ENCODE data around the gene COBL. TPM values are rescaled to one million over a fixed set of nuclear protein-coding genes. Genes with fewer than 3 reads are reported as not detected.
"Not testable (repeated sequence)": the region's sequence is repeated elsewhere in the genome, so short reads cannot be mapped to it uniquely, and the experiment has no call there.

COBL gene
- total RNA-seq, 1 donor from 2014 or later: 91.2 TPM

DNA sequence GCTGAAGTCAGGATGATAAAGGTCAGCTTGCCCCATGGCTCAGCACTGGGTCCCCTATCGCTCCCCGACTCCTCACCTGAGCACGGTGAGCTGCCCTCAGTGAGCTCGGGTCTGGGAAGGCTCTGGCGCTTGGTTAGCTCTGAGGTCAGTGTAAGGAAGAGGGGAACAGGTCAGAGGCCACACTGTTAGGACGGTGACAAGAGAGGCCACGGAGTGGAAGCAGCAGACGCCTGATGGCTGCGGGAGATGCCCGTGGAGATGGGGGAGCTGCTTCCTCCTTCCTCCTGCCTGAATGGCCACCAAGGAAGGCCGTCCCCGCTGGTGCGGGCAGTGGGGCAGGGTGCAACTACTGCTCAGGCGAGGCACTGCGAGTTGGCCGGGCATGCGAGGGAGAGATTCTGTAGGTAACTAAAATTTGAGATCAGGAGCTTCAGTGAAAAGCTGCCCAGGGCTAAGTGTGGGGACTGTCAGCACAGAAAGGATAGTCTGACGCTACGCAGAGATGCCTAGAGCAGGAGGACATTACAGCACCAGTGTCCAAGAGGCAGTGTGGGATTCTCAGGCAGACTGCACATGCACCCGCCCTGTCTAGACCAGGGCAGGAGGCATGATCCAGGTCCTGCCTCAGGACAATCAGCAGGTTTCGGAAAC lies 302.6 kb downstream of the COBL start:
- ATAC-seq (no peak), DNase-seq (no peak)
- intact Hi-C loops (cut with micrococcal nuclease): no loop called here

DNA sequence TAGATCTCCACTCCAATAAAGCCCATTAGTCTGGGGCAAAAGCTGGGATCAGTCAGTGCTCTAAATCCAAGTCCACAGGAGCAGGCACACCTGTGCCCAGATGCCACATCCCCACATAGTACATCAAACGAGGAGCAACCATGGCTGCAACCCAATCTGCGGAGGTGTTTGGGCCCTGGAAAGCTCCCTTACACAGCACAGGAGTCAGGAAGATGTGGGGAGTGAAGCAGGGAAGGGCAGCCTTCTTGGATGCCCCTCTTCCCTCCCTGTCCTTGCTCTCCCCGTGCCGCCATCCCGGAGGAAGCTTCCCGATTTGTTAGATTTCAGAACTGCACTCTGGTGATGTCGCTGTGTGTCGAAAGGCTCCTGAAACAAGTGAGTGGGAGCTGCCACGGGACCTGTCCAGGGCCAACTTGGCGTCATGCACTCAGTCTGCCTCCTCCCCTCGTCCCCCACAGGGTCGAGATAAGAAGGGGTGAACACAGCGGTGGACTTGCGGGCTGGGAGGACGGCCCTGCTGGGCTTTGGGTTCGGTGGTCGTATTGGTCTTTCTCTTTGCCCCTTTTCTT lies 303.3 kb downstream of the COBL start:
- ATAC-seq: peak; percentile 49
- intact Hi-C loops (cut with micrococcal nuclease): no loop called here
- DNase-seq: no peak

DNA sequence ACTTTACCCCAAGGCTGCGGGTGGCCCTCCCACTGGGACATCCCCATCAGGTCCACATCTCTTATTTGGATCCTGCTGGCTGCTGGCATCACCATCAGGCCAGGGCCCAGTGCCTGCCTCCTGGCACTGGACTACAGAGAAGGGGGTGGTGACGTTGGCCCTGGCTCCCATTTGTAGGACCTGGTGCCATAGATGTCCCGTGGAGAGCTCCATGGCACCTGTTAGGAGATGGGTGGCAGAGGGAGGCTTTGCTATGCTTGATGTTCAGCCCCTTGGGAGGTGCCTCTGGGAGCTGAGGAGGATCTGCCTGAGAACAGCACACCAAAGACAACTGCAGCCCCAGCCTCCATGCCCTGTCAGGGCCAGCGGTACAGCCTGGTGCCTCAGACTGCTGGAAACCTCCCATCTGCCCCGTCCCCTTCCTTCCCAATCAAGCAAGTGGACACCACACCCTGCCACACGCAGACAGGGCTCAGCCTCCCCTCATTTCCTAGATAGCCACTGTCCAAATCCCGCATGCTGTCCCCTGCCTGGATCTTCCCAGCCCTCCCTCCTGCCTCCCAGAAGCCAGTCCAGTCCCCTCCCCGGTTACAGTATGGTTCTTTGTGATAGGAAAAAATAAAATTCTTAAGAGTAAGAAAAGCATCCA lies 303.9 kb downstream of the COBL start:
- intact Hi-C loops (cut with micrococcal nuclease): no loop called here
- DNase-seq (no peak), ATAC-seq (peak; percentile 22)

DNA sequence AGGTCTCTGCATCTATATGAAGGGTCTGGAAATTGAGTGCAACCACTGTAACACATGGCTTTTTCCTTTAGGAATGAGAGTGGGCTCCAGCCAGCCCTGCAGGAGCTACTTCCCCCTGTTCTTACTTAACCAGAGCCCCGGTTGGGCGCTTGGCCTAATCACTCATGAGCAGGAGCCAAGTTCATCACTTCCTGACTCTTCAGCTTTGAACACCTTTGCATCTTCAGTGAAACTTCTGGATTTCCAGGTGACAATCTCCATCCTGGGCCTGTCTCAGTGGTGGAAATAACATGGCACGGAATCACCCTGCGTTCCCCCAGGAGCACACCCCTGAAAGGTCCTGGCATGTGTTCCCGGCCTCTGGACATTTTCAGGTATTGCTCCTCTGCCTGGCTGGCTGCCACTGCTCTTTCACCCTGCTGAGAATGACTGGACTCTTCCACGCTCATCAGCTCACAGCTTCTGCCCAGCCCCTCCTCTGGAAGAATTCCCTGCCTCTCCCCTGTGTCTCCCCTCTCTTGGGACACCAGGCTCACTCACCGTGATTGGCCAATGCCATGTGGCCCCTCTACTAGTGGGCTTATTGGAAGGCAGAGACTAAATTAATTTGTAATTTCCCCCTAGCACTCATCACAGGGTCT lies 304.8 kb downstream of the COBL start:
- intact Hi-C loops (cut with micrococcal nuclease): no loop called here
- DNase-seq (no peak), ATAC-seq (no peak)

DNA sequence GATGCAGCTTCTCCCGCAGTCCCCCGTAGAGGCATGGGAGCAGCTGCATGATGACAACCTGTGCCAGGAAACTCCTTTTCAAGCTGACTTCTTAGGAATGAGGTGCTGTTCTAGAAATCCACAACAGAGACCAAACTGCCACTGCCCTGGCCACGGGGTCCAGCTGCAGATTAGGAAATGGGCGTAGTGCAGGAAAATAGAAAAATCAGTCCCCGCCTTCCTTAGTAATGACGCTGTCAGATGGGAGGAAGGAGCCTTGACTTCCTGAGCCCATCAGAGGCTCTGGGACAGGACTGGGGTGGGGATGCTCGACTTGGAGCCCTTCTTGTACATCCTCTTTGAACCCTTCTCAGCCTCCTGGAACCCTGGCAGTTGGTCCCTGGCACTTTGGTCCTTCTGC lies 306.1 kb downstream of the COBL start:
- peak; percentile 21 for ATAC-seq

DNA sequence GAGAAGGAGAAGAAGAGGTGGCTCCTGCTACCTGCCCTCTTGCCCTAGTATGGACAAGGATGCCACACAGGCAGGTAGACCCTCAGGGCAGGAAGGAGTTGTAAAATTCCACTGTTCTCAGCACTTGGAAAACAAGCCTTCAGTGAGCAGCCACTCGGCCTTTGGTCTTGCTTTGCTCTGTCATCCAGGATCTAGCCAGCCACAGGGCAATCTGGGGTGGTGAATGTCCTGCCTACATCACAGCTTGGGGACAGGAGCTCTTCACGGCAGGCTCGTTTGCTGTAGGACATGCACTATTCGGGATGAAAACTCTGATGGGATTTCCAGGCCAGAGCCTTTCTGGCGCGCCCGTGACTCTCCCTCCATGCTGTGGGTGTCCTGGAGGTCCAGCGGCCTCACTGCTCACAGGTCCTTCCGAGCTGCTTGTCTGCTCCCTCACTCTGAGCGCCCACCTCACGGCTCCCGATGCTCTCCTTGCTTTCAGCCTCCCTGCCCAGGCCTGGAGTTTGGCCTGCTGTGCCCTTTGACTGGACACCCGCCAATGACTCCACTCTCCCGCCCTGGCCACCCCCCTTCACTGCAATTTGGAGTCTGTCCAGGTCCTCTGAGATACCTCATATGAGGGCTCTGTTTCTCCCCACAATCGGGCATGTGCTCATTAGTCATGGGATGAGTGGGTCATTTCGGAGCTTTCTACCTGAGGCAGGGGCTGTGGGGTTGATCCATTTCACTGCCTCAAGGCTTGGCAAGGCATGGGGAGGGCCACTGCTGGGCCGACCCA lies 306.7 kb downstream of the COBL start:
- intact Hi-C loops (cut with micrococcal nuclease): no loop called here
- ATAC-seq: peak; percentile 77
- DNase-seq: peak; percentile 57

More for the DNA sequence above, 306.1 kb downstream of the COBL start:
- intact Hi-C loops (cut with micrococcal nuclease): no loop called here
- no peak for DNase-seq

DNA sequence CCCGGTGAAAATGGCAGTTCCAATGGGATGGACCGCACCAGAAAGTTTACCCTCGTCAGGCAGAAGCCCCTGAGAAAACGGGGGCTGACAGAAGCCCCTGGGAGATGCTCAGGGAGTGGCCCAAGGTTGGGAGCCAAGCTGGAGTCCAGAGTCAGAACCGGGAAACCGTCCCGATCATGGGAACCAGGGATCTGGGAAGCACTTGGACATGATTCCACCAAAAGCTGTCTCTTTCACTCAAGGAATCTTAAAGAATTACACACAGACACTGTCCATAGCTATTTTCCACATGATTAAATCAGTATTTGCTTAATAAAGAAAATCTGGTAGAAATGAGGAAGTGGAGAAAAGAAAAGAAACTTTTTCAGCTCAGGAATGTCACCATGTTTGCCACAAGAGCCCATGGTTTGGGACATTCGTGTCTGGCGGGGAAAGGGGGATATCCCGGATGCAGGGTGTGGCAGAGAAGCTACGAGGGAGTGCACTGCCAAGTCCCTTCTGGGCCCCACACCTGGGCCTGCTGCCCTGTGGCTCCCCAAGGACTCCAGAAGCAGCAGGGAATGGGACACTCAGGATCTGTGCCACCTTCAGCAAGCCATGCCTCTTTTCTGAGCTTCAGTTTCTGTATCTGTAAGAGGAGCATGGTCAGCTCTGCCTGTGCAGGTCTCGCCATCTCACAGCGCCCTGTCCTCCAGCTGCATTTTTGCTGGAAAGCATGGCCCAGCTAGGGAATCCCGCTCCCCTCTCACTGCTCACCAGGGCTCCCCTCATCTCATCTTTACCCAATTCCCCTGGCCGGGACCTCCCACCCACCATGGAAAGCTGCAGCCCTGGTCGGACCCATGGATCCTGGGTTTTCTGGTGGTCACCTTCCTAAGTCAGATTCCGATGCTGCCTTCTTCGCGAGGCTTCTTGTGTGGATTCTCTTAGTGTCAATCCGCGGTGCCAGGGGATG lies 308.8 kb downstream of the COBL start:
- intact Hi-C loops (cut with micrococcal nuclease): no loop called here
- no peak for DNase-seq
- ATAC-seq: no peak

DNA sequence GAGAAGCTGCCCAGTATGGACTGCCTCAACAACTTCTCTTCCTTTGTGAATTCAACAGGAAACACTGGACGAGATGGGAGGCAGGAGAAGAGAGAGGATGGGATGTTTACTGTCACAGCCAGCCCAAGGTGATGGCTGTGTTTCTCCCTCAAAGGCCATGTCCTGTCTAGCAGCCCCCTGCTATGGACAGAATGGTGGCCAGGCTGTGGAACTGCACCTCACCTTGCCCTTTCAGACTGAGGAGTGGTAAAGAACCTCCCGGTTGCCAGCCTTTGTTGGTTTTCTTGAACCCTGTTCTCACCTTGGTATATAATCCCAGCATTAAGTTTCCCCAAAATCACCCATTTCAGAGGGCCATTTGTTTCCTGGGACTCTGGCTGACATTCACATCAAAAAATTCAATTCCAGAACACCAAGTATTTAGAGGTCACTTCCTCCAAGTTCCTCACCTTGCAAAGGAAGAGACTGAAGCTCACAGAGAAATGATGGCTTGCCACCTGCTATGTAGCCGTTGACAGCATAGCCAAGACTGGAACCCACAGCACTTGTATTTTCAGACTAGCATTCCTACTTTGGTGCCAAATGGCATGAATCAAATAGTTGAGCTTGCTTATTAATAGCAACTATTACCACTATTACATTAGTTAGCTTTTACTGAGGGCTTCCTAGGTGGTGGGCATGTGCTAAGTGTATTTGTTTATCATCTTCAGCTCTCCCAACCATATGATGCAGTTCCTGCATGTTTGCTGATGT lies 309.9 kb downstream of the COBL start:
- intact Hi-C loops (cut with micrococcal nuclease): no loop called here
- ATAC-seq (no peak), DNase-seq (no peak)

DNA sequence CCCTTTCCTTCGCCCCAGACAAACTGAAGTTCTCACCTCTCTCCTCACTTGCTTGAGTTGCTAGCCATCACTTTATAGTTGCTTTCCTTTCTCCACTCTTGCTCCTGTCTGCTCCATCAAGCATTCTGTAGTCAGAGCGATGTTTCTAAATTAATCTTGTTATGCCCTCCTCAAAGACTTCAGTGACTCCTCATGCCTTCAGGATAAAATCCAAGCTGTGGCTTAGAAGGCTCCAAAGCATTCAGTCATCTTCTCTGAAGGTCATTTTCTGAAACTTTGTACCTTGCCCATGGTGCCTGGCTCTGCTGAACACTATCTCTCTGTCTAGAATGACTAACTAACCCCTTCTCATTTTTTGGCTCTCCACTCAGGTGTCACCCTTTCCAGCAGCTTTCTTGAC lies 311.5 kb downstream of the COBL start:
- DNase-seq: no peak
- intact Hi-C loops (cut with micrococcal nuclease): no loop called here
- no peak for ATAC-seq

DNA sequence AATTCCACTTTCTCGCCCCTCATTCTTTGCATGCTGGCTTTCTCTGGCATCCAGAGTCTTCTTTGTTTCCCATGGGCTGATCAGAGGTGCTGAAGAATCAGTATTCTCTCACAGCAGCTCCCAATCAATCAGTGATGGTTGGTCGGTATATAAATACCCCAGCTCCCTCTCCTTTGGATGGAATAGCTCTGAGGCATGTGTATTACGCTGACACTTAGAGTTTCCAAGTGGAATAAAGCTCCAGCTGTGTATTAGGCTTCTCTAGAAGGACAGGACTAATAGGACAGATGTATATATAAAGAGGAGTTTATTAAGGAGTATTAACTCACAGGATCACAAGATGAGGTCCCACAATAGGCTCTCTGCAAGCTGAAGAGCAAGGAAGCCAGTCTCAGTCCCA lies 315.7 kb downstream of the COBL start:
- DNase-seq (no peak), ATAC-seq (no peak)
- intact Hi-C loops (cut with micrococcal nuclease): no loop called here

DNA sequence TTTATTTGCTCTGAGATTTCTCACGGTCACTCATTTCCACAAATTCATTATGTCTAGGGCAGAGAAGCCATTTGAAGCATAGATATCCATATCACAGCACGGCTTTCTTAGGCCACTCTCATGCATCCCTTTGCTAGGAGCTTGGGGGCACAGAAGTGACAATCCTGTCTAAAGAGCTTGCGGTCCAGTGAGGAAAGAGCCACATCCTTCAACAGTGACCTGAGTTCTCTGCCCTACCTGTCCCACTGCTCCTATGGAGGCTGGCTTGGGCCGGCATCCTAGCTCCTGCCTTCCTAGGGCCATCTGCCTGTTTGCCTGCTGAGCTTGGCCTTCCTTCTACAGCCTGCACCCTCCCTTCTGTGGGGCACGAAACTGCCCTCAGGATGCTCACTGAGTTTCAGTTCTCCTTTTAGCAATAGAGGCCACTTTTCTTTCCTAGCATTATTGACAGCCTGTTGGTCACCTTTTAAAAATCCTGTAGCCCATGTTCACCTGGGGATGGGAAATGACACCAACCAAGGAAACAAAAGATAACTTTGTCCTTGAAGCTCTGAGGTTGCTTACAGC lies 321.8 kb downstream of the COBL start:
- intact Hi-C loops (cut with micrococcal nuclease): no loop called here
- DNase-seq (no peak), ATAC-seq (no peak)

DNA sequence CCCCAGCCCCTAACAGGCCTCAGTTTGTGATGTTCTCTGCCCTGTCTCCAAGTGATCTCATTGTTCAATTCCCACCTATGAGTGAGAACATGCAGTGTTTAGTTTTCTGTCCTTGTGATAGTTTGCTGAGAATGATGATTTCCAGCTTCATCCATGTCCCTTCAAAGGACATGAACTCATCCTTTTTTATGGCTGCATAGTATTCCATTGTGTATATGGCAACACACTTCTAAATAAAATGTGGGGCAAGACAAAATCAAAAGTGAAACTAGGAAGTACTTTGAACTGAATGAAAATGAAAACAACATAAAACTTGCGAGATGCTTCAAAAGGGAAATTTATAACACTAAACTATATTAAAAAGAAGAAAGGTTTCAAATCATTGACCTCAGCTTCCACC lies 326.4 kb downstream of the COBL start:
- DNase-seq; ATAC-seq; intact Hi-C loops (cut with micrococcal nuclease): not testable (repeated sequence)

DNA sequence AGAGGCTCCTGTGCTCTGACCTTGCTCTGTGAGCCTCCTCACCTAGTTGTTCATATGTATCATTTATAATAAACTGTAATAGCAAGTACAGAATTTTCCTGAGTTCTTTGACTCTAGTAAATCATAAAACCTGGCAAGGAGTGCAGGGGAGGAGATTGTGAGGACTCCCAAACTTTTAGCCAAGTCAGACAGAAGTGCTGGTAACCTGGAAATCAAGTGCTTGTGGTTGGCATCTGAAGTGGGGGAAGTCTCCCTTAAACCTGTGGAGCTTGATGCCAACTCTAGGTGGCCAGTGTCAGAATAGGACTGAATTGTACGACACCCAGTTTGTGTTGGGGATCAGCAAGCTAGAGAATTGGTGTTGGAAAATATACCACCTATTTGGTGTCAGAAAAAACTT lies 327.6 kb downstream of the COBL start:
- DNase-seq (no peak), ATAC-seq (no peak)
- intact Hi-C loops (cut with micrococcal nuclease): no loop called here

DNA sequence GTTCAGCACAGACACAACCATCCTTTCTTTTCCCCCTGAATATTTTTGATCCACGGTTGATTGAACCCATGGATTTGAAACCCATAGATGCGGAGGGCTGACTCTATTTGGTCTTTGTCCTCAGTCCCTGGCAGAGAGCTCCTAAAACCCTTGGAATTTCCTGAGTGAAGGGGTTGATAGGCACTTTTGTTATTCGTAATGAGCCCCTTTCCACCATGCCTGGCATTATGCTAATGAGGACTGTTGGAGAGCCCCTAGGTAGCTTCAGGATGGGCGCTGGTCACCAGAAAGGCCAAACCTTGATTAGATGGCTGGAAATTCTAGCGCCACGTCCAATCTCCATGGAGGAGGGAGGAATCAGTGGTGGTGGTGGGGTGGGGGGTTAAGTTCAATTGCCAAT lies 328.1 kb downstream of the COBL start:
- no peak for ATAC-seq
- no peak for DNase-seq
- intact Hi-C loops (cut with micrococcal nuclease): no loop called here

DNA sequence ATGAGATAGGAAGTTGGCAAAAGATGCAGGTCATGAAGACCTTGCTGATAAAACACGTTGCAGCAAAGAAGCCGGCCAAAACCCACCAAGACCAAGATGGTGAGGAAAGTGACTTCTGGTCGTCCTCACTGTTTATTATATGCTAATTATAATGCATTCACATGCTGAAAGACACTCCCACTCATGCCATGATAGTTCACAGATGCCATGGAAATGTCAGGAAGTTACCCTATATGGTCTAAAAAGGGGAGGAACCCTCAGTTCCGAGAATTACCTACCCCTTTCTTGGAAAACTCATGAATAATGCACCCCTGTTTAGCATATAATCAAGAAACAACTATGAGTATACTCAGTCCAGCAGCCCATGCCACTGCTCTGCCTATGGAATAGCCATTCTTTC lies 331.5 kb downstream of the COBL start:
- ATAC-seq: no peak
- no peak for DNase-seq
- intact Hi-C loops (cut with micrococcal nuclease): no loop called here

DNA sequence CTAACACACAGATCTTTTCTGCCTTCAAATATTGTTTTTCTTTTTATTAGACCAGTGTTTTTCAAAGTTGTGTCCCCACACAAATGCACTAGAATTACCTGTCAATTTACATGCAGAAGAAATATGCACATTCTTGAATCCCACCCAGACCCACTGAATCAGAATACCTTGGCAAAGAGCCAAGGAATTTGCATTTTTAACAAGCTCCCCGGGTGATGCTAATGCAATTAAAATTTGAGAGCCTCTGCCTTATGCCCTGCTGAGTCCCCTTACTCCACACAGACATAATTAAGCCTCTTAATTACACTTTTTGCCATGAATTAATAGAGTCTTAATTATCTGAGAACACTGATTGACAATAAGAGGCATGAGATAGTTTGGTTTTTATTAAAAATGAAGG lies 332.8 kb downstream of the COBL start:
- intact Hi-C loops (cut with micrococcal nuclease): no loop called here
- ATAC-seq: no peak

DNA sequence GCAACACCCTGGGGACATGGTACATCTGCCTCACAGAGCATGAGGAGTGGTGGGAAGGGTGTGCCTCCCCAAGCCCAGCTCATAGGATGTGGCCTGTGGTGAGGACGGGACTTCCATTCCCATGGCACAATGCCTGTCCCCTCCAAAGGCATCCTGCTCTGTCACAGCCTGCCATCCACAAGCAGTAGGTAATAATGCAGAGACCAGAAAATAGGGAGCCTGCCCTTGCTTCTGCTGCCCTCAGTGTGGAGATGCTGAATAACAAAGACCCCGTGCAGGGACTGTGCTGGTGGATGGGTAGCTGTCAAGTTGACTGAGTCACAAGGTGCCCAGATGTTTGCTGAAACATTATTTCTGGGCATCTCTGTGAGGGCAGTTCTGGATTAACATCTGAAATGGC lies 334.0 kb downstream of the COBL start:
- intact Hi-C loops (cut with micrococcal nuclease): no loop called here
- no peak for DNase-seq
- ATAC-seq: no peak

More for the DNA sequence above, 332.8 kb downstream of the COBL start:
- DNase-seq: no peak

DNA sequence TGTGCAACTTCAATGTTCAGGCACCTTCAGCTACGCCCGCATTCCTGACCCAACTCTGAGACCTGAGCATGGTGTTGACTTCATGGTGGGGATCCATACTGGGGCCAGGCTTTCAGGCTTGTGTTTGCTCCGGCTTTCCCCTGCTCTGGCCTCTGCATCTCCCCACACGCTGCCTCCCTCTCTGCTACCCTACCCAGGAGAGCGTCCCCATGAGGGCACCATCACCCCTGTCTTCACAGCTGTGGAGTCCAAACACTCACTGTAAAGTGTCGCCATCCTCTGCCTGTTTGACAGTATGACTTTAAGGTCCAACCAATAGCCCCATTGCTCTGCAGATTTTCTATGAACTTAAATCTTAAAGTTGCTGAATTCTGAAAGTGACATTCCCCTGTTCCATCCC lies 334.9 kb downstream of the COBL start:
- ATAC-seq: no peak
- DNase-seq: no peak
- intact Hi-C loops (cut with micrococcal nuclease): no loop called here

Data from left ventricle myocardium superior (tissue), 1 donor.